Endothelial cell of umbilical vein (primary cell): ENCODE data around the gene PPP4R3B. TPM values are rescaled to one million over a fixed set of nuclear protein-coding genes. Genes with fewer than 3 reads are reported as not detected.

Experiments
- BruUV-seq: library from RNA; stranded (reverse); fragments of 400-500 nt; replicated peaks from 2 replicates; lab custom pipeline; 2021; lab: Mats Ljungman, UMichigan
- CTCF ChIA-PET: fragments of 300-600, 350-600 bp; sonication (Branson Sonifier 250); formaldehyde crosslinking; loops from one replicate; lab custom pipeline; 2021; ENCODE audit warnings: antibody characterized with exemption, inconsistent platforms; lab: Charles Lee
- POLR2A ChIA-PET: fragments of 300-600, 350-600 bp; sonication (Branson Sonifier 250); formaldehyde crosslinking; loops from one replicate; lab custom pipeline; 2021; ENCODE audit warnings: antibody characterized with exemption, inconsistent platforms; lab: Charles Lee
- DNase-seq: peaks from one replicate; pipeline ENCODE4 v3.0.0-alpha.2; 2011; ENCODE audit warnings: low read depth, low spot score
- FAIRE-seq: peaks from 2 replicates; lab custom pipeline; 2011; peaks lifted over from hg19 to GRCh38; lab: Jason Lieb, UNC
- H2AFZ ChIP-seq: 2 replicates; pipeline ENCODE4 v1.6.0; 2012; ENCODE audit warnings: low read depth, low read length, control low read depth, inconsistent platforms
- H3K27ac ChIP-seq: 2 replicates; pipeline ENCODE4 v1.5.1; 2011; ENCODE audit warnings: low read depth, mild to moderate bottlenecking, control low read depth, low read length, moderate library complexity; ENCODE audit not compliant: insufficient read depth
- H3K27me3 ChIP-seq, 2 experiments: 2 replicates each; pipeline versions ENCODE4 v1.6.0 to v1.6.1; 2011; ENCODE audit warnings: low read length in 2 of 2, mixed read lengths in 1 of 2; ENCODE audit not compliant: control insufficient read depth in 2 of 2, insufficient read depth in 2 of 2
- H3K36me3 ChIP-seq, 2 experiments: 2 replicates in 1 of 2; 3 replicates in 1 of 2; pipeline ENCODE4 v1.5.1; 2011; ENCODE audit warnings: low read length in 2 of 2, mild to moderate bottlenecking in 1 of 2, moderate library complexity in 1 of 2; ENCODE audit not compliant: control insufficient read depth in 2 of 2, insufficient read depth in 2 of 2; ENCODE audit errors: extremely low read depth in 1 of 2
- H3K4me1 ChIP-seq: 3 replicates; pipeline ENCODE4 v1.5.1; 2011; ENCODE audit warnings: mild to moderate bottlenecking, low read length; ENCODE audit not compliant: control insufficient read depth, insufficient read depth; ENCODE audit errors: extremely low read depth
- H3K4me2 ChIP-seq: 2 replicates; pipeline ENCODE4 v1.6.1; 2011; ENCODE audit warnings: low read length, control low read depth, mixed read lengths; ENCODE audit not compliant: insufficient read depth
- H3K4me3 ChIP-seq, 3 experiments: fragments of 200-600 bp in 1 of 3; sonication (generic), shearing (Covaris generic) in 1 of 3; replicated peaks in 1 of 3; 2 replicates each; pipeline ENCODE4 v1.5.1; 2011 to 2016; ENCODE audit warnings: control low read depth in 3 of 3, low read length in 3 of 3, mild to moderate bottlenecking in 2 of 3, inconsistent platforms in 1 of 3, low read depth in 1 of 3, moderate library complexity in 1 of 3; ENCODE audit not compliant: insufficient read depth in 1 of 3
- H3K79me2 ChIP-seq: 2 replicates; pipeline ENCODE4 v1.6.0; 2012; ENCODE audit warnings: low read length, inconsistent platforms; ENCODE audit not compliant: control insufficient read depth, insufficient read depth
- H3K9ac ChIP-seq: replicated peaks from 2 replicates; pipeline ENCODE3; 2011; ENCODE audit warnings: low read length, control low read depth; ENCODE audit not compliant: insufficient read depth; ENCODE audit errors: extremely low read depth
- H3K9me1 ChIP-seq: replicated peaks from 3 replicates; pipeline ENCODE4 v1.6.0; 2011; ENCODE audit warnings: mild to moderate bottlenecking, low read length; ENCODE audit not compliant: control insufficient read depth, insufficient read depth; ENCODE audit errors: extremely low read depth
- H3K9me3 ChIP-seq: replicated peaks from 2 replicates; pipeline ENCODE4 v1.5.1; 2012; ENCODE audit warnings: low read length, inconsistent platforms; ENCODE audit not compliant: control insufficient read depth, insufficient read depth
- H4K20me1 ChIP-seq: replicated peaks from 2 replicates; pipeline ENCODE3; 2011; ENCODE audit warnings: mild to moderate bottlenecking, low read length; ENCODE audit not compliant: control insufficient read depth, insufficient read depth; ENCODE audit errors: extremely low read depth
- FOS ChIP-seq: IDR thresholded peaks from 2 replicates; pipeline ENCODE4 v1.6.1; 2011; ENCODE audit warnings: mild to moderate bottlenecking, low read length, moderate library complexity, borderline replicate concordance; ENCODE audit not compliant: insufficient read depth
- JUN ChIP-seq: IDR thresholded peaks from 2 replicates; pipeline ENCODE4 v1.6.1; 2011; ENCODE audit warnings: borderline replicate concordance, low read depth; ENCODE audit not compliant: insufficient read length, insufficient read depth
- MYC ChIP-seq: IDR thresholded peaks from one replicate; pipeline ENCODE4 v1.6.1; 2011; ENCODE audit warnings: mild to moderate bottlenecking, low read depth, low read length
- POLR2AphosphoS5 ChIP-seq: IDR thresholded peaks from 2 replicates; pipeline ENCODE4 v1.6.1; 2012; ENCODE audit warnings: low read depth, mild to moderate bottlenecking, control low read depth, low read length, moderate library complexity; ENCODE audit not compliant: insufficient read depth
- dilution Hi-C: fragments of 300-500 bp; cut with MboI; formaldehyde crosslinking; loops from one replicate; pipeline ENCODE4 v1.15.0; 2019; ENCODE audit warnings: low sequenced_read_pairs; ENCODE audit not compliant: extremely low pct_ligation_motif_present
- intact Hi-C: fragments of 100-400 bp; cut with micrococcal nuclease; formaldehyde crosslinking; loops from one replicate; pipeline ENCODE4 v1.10.0; 2022
- polyA plus RNA-seq, 4 experiments: library from polyadenylated mRNA; depleted of rRNA in 3 of 4; stranded (reverse) in 3 of 4; unstranded in 1 of 4; fragments of >200 nt; gene quantifications; 2 replicates each; pipeline versions ENCODE4 v1.2.1 to v1.2.3, GENCODE V29; 2011 to 2012; ENCODE audit warnings: missing spikeins in 1 of 4
- total RNA-seq: library from RNA; stranded (reverse); gene quantifications from 2 replicates; pipeline ENCODE4 v1.2.3, GENCODE V29; 2021

Gene PPP4R3B
- total and polyA plus RNA-seq, 2 donors (not counting 3 experiments of a cell fraction or from before 2014, with no cell fraction given), result 11.2 to 51.5 TPM

DNA sequence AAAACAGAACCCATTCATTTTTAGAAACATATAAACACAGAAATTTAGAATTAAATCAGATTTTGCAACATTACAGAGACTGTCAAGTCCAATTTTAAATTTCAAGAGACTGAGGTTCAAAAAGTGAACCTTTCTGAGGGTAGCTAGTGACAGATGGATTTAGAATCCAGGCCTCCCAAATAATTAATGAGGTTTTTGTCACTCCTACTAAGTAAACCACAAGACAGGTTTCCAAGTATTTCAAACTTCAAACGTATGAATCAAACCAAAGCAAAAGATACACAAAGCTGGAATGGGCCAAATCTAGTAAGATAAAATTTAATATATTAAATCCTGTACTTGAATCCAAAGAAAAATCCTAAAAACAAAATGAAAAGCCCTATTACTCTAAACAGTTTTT is 25.3 kb downstream of the PPP4R3B start:
- FAIRE-seq, result no peak
- no peak overlapping the region for H3K27ac ChIP-seq
- H4K20me1 ChIP-seq, result peaks cover 2% of the 10 kb centered on the region
- no peak overlapping the region for H3K4me2 ChIP-seq
- peaks cover 14% of the 10 kb centered on the region for H3K79me2 ChIP-seq
- no peaks in the 10 kb centered on the region for H3K36me3 ChIP-seq
- H3K4me3 ChIP-seq, result no peak overlapping the region
- intact Hi-C loops, result no loop called here
- no peak for DNase-seq
- TF ChIP-seq MYC, result no peak
- H3K4me1 ChIP-seq, result no peaks in the 10 kb centered on the region
- H3K27me3 ChIP-seq, result no peaks in the 10 kb centered on the region
- H3K9me3 ChIP-seq, result no peaks in the 10 kb centered on the region
- ChIA-PET CTCF (interaction anchor here (2.3 kb wide), 1 partner anchor 11 kb away, joined by 7 read pairs; no protein-coding TSS in a partner anchor), POLR2A (no interaction called here)
- no TSS peak for BruUV-seq
- no peak overlapping the region for H2AFZ ChIP-seq
- H3K9ac ChIP-seq, result no peak overlapping the region
- H3K9me1 ChIP-seq, result no peaks in the 10 kb centered on the region
- dilution Hi-C loops, result no loop called here

DNA sequence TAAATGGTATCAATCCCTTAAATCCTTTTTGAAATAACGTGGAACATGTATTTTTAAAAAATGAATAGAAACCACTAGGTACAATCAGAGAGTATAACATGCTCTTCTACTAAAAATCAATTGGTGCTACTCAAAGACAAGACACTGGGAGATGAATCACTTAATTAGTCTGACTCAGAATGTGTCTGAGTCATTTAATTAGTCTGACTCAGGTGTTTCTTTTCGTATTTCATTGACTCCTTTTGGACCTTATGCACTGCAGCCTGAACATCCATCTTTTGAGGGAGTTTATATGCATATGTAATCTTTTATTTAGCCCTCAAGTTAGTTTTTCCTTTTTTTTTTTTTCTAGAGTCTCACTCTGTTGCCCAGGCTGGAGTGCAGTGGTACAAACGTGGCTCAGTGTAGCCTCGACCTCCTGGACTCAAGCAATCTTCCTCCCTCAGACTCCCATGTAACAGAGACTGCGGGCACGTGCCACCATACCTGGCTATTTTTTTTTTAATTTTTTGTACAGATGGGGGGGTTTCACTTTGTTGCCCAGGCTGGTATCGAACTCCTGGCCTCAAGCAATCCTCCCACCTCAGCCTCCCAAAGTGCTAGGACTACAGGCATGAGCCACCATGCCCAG is 26.5 kb downstream of the PPP4R3B start:
- Histone ChIP-seq H3K4me1 (peaks cover 8% of the 10 kb centered on the region), H3K9me3 (no peaks in the 10 kb centered on the region), H3K36me3 (peaks cover 0 to 5% of the 10 kb centered on the region in 2 experiments), H2AFZ (no peak overlapping the region), H3K4me3 (no peak overlapping the region), H3K27me3 (no peaks in the 10 kb centered on the region), H3K4me2 (no peak overlapping the region), H4K20me1 (peaks cover 2% of the 10 kb centered on the region), H3K79me2 (peaks cover 15% of the 10 kb centered on the region), H3K27ac (no peak overlapping the region), H3K9me1 (no peaks in the 10 kb centered on the region), H3K9ac (no peak overlapping the region)
- dilution Hi-C loops (no loop called here), intact Hi-C loops (no loop called here)
- CTCF ChIA-PET, result interaction anchor here (2.3 kb wide), 1 partner anchor 13 kb away, joined by 7 read pairs; no protein-coding TSS in a partner anchor
- POLR2A ChIA-PET, result no interaction called here
- FAIRE-seq, result peak; percentile 44
- TF ChIP-seq JUN, result peak; percentile 35
- TF ChIP-seq POLR2AphosphoS5, result no peak
- peak; percentile 27 for TF ChIP-seq FOS
- no TSS peak for BruUV-seq
- DNase-seq, result no peak
